GM20000 (cell line): ENCODE measurements around the gene SLC35F3.

Source experiments
- DNase-seq: peaks from one replicate; pipeline ENCODE4 v3.0.0; 2012; ENCODE audit warnings: low spot score
- TF ChIP-seq, protein P1 (sequence below): IDR thresholded peaks from 2 replicates; pipeline ENCODE4 v1.5.1; 2012; ENCODE audit warnings: mild to moderate bottlenecking, control low read depth; ENCODE audit errors: extremely low read depth, missing control alignments

The SLC35F3 gene

DNA sequence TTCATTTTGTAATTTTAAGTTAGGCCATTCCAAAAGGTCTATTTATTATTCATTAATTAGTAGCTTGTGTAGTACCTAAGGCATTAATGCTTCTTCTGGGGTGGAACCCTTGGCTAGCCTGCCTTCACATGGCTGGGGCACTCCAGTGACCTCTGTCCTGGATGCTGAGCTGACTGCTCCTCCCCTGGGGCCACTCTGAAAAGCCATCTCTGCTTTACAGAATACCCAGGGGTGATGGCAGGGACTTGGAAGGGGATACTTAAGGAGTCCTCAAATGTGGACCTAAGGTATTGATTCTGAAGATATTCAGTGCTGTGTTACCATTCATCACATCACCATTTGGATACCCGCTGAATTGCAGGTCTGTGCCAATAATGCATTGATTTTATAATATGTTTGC lies 281.0 kb downstream of the SLC35F3 start:
- TF ChIP-seq, protein P1, sequence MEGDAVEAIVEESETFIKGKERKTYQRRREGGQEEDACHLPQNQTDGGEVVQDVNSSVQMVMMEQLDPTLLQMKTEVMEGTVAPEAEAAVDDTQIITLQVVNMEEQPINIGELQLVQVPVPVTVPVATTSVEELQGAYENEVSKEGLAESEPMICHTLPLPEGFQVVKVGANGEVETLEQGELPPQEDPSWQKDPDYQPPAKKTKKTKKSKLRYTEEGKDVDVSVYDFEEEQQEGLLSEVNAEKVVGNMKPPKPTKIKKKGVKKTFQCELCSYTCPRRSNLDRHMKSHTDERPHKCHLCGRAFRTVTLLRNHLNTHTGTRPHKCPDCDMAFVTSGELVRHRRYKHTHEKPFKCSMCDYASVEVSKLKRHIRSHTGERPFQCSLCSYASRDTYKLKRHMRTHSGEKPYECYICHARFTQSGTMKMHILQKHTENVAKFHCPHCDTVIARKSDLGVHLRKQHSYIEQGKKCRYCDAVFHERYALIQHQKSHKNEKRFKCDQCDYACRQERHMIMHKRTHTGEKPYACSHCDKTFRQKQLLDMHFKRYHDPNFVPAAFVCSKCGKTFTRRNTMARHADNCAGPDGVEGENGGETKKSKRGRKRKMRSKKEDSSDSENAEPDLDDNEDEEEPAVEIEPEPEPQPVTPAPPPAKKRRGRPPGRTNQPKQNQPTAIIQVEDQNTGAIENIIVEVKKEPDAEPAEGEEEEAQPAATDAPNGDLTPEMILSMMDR, result no peak
- no peak for DNase-seq

DNA sequence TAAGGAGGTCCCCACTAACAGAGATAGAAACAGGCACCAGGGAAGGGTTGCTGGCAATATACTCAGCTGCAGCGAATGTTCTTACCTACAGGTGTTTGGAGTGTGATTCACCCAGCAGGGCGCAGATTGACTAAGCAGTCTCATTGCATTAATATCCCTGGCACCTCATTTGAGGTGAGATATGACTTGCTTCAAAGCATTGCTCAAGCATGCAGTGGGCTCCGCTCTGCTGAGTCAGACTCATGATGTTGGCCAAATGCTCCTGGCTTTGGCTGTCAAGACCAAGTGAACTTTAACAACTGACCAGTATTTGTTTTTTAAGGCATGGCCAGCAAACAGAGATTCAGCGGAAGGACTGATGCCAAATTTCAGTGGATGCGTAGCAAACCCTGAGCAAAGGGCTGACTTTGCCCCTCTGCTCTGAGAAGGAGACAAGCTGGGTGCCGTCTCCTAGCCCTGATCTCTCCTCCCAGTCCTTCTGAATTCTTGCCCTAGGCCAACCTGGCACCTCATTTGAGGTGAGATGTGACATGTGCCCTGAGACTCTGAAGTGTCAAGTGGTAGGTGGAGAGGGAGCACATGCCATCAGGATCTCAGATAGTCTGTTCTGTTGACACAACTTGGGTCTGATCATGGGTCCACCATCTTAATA lies 281.7 kb downstream of the SLC35F3 start:
- TF ChIP-seq, protein P1, result no peak
- DNase-seq, result no peak

DNA sequence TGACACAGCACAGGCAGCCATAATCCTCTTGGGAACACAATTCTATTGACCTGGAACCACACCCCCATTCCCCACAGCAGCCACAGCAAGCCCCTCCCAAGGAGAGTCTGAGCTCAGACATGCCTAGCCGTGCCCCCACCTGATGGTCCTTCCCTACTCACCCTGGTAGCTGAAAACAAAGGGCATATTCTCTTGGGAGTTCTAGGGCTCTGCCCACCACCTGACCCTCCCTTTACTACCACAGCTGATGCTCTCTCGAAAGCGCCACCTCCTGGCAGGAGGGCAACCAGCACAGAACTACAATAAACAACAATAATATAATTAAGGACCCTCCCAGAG lies 283.9 kb downstream of the SLC35F3 start:
- DNase-seq, result no peak
- TF ChIP-seq, protein P1, result no peak

DNA sequence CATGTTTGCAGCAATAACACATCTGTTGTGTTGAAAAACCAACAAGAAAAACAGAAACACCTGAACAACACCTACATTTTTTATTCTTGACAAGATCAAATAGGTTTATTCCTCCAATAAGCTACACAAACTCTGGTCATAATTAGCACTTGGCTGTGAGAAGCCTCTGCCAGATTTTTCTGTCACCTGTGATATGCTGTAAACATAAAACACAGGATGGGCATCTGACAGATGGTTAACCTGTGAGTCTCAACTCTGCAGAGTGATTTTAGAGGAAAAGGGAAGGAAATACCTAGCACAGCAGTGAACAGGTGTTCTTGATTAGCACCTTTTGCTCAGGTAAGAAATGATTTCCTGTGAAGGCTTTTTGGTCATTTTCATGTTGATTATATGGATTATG lies 293.4 kb downstream of the SLC35F3 start:
- TF ChIP-seq, protein P1, result no peak
- no peak for DNase-seq

DNA sequence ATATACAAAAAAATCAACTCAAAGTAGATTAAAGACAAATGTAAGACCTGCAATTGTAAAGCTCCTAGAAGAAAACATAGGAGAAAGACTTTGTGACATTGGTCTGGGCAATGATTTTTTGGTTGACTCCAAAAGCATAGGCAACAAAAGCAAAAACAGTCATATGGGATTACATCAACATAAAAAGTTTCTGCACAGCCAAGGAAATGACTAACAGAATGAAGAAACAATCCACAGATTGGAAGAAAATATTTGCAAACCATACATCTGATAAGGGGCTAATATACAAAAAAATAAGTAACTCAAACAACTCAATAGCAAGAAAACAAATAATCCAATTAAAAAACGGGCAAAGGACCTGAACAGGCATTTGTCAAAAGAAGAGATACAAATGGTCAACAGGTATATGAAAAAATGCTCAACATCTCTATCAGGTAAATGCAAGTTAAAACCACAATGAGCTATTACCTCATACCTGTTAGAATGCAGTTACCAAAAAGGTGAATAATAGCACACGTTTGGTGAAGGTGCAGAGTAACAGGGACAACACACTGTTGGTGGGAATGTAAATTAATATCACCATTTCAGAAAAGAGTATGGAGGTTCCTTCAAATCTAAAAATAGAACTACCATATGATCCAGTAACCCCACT lies 295.1 kb downstream of the SLC35F3 start:
- TF ChIP-seq, protein P1, result no peak
- DNase-seq, result no peak

DNA sequence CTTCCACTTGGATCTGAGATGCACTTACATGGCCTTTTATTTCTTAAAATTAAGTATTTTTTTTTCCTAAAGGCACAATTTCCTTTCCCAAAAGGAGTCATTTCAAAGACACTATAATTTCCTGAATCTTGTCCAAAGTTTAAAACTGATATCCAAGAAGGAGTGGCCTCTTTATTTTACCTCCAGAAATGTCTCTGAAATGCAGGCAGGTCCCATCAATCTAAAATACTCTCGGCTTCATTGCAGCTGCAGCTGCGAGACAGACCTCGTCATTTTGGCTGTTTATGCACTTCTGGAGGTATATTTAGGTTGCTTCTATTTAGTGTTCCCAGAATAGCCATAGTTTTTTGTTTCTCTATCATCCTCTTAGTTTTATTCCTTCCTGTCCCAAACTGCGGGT lies 296.1 kb downstream of the SLC35F3 start:
- no peak for DNase-seq
- TF ChIP-seq, protein P1, result no peak

DNA sequence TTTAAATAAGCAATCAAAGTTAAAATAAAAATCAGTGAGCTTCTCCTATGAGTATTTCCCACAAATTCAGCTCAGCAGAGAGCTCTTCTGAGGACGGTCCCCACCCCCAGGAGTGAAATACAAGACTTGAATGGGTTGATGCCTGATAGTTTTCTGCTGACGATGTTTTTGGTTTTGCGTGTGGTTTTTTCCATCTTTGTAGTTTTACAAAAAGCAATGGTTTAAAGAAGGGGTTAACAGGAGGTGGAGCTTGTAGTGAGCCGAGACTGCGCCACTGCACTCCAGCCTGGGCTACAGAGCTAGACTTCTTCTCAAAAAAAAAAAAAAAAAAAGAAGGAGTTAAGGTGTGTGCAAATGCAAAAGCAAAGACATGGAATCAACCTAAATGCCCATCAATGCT lies 297.1 kb downstream of the SLC35F3 start:
- TF ChIP-seq, protein P1, result no peak
- no peak for DNase-seq
